ENCODE measurements around the gene CTIF.
"Not testable (repeated sequence)": the region's sequence is repeated elsewhere in the genome, so short reads cannot be mapped to it uniquely, and the experiment has no call there.

Gene CTIF

GRCh38 chr18:48803518-48803917 is 264.7 kb downstream of the CTIF start:
- no peak for DNase-seq (ENCODE audit: low read depth in 2 of 2)

- no peak for DNase-seq (ENCODE audit: low read depth in 2 of 2)
These were observed 265.4 kb downstream of the CTIF start for GRCh38 chr18:48803951-48804855.

- no peak for DNase-seq (ENCODE audit: low read depth in 2 of 2)
These were observed 266.2 kb downstream of the CTIF start for GRCh38 chr18:48804856-48805610.

- DNase-seq (ENCODE audit: low read depth in 2 of 2), result no peak
These were observed 267.1 kb downstream of the CTIF start for GRCh38 chr18:48805826-48806535.

GRCh38 chr18:48806551-48807261 is 267.9 kb downstream of the CTIF start:
- DNase-seq (ENCODE audit: low read depth in 2 of 2), result no peak

- no peak for DNase-seq (ENCODE audit: low read depth in 2 of 2)
These were observed 269.6 kb downstream of the CTIF start for GRCh38 chr18:48808476-48808875.

- DNase-seq (ENCODE audit: low read depth in 2 of 2), result no peak
These were observed 270.5 kb downstream of the CTIF start for GRCh38 chr18:48809365-48809764.

GRCh38 chr18:48810805-48811204 is 272.0 kb downstream of the CTIF start:
- no peak for DNase-seq (ENCODE audit: low read depth in 2 of 2)

- DNase-seq (ENCODE audit: low read depth in 2 of 2), result no peak
These were observed 272.6 kb downstream of the CTIF start for GRCh38 chr18:48811401-48811800.

GRCh38 chr18:48811977-48812451 is 273.2 kb downstream of the CTIF start:
- DNase-seq (ENCODE audit: low read depth in 2 of 2), result not testable (repeated sequence)

- DNase-seq (ENCODE audit: low read depth in 2 of 2), result no peak
These were observed 274.5 kb downstream of the CTIF start for GRCh38 chr18:48813321-48813720.

GRCh38 chr18:48813833-48814489 is 275.1 kb downstream of the CTIF start:
- no peak for DNase-seq (ENCODE audit: low read depth in 2 of 2)

- no peak for DNase-seq (ENCODE audit: low read depth in 2 of 2)
These were observed 275.8 kb downstream of the CTIF start for GRCh38 chr18:48814490-48815178.

- no peak for DNase-seq (ENCODE audit: low read depth in 2 of 2)
These were observed 276.3 kb downstream of the CTIF start for GRCh38 chr18:48815179-48815515.

GRCh38 chr18:48815581-48816324 is 276.9 kb downstream of the CTIF start:
- no peak for DNase-seq (ENCODE audit: low read depth in 2 of 2)

- DNase-seq (ENCODE audit: low read depth in 2 of 2), result no peak
These were observed 277.7 kb downstream of the CTIF start for GRCh38 chr18:48816554-48816953.

GRCh38 chr18:48817021-48817461 is 278.2 kb downstream of the CTIF start:
- DNase-seq (ENCODE audit: low read depth in 2 of 2), result no peak

- DNase-seq (ENCODE audit: low read depth in 2 of 2), result no peak
These were observed 279.8 kb downstream of the CTIF start for GRCh38 chr18:48818329-48819254.

GRCh38 chr18:48819276-48819675 is 280.4 kb downstream of the CTIF start:
- DNase-seq (ENCODE audit: low read depth in 2 of 2), result no peak
